Activated naive CD4-positive, alpha-beta T cell treated with anti-CD3 and anti-CD28 coated beads, Interleukin-2, amount 50 U/mL, for 24 hours (primary cell): ENCODE results near the gene ASZ1.
"Not testable (repeated sequence)": the region's sequence is repeated elsewhere in the genome, so short reads cannot be mapped to it uniquely, and the experiment has no call there.

ENCODE experiments used
- H3K27ac Mint-ChIP-seq: one replicate; pipeline ENCODE4 v1.8.0; 2021; ENCODE audit warnings: mild to moderate bottlenecking, mixed read lengths
- H3K27me3 Mint-ChIP-seq: one replicate; pipeline ENCODE4 v1.8.0; 2021; ENCODE audit warnings: mixed read lengths
- H3K36me3 Mint-ChIP-seq: one replicate; pipeline ENCODE4 v1.8.0; 2021; ENCODE audit warnings: mixed read lengths
- H3K4me1 Mint-ChIP-seq: one replicate; pipeline ENCODE4 v1.8.0; 2021; ENCODE audit warnings: mixed read lengths
- H3K4me3 Mint-ChIP-seq: one replicate; pipeline ENCODE4 v1.8.0; 2021; ENCODE audit warnings: mild to moderate bottlenecking, mixed read lengths
- H3K9me3 Mint-ChIP-seq: one replicate; pipeline ENCODE4 v1.8.0; 2021; ENCODE audit warnings: mixed read lengths

The ASZ1 gene, protein sequence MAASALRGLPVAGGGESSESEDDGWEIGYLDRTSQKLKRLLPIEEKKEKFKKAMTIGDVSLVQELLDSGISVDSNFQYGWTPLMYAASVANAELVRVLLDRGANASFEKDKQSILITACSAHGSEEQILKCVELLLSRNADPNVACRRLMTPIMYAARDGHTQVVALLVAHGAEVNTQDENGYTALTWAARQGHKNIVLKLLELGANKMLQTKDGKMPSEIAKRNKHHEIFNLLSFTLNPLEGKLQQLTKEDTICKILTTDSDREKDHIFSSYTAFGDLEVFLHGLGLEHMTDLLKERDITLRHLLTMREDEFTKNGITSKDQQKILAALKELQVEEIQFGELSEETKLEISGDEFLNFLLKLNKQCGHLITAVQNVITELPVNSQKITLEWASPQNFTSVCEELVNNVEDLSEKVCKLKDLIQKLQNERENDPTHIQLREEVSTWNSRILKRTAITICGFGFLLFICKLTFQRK

DNA sequence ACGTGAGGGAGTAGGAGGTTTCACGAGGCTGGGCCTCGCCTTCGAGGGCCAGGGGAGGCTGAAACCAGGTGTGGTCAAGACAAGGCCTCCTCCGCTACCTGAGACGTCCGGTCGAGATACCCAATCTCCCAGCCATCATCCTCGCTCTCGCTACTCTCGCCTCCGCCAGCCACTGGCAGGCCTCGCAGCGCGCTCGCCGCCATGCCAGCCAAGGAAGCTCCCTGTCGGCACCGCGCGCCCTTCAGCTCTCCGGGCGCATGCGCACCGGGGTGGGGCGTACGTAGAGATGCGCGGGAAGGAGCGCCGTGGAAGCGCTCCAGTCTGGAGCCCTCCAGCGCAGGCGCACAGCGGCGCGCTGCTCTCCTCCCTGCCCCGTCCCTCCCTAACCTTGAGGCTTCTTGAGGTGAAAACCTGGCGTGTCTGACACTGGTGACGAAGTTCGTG is at the start of gene ASZ1:
Gene ASZ1, minus strand, starts transcription at position 236 of the 444 bp plus-strand sequence. Its CDS starts 33 bp downstream, at position 203.
- H3K4me3 Mint-ChIP-seq = no peak within 1 kb of the TSS
- H3K27ac Mint-ChIP-seq = no peak within 1 kb of the TSS
- H3K4me1 Mint-ChIP-seq = no peaks in the 10 kb centered on the region
- no peaks in the 10 kb centered on the region for H3K27me3 Mint-ChIP-seq
- peaks cover 9% of the 10 kb centered on the region for H3K9me3 Mint-ChIP-seq
- no peaks in the 10 kb centered on the region for H3K36me3 Mint-ChIP-seq

DNA sequence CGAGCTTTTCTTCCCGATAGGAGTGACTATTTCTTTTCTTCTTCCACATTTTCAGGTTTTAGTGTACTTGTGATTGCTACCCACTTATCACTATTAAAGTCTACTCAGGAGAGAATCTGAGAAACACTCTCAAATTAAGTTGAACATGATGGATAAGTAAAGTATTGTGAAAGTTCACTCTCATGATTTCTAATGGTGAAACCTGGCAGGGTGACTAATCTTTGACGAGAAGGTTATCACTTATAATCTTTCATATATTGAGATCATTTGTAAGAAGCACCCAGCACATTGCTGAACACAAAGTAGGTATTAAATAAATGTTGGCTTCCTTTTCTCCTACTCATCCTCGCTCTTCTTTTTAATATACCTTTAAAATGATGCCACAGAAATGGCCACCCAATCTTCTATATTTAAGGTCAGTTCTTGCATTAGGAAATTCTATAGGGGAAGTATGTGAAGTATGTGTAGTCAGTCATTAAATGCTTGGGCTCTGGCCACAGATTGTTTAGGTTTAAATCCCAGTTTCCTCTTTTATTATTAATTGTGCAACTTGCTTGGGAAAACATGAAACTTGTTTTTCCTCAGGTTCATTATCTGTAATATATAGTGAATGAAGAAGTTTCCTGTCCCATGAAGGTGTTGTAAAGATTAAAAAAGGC is 49.4 kb upstream of the ASZ1 start:
- Mint-ChIP-seq H3K9me3 (no peaks in the 10 kb centered on the region), H3K27me3 (peaks cover 18% of the 10 kb centered on the region), H3K27ac (no peak overlapping the region), H3K4me3 (no peak overlapping the region), H3K4me1 (no peaks in the 10 kb centered on the region), H3K36me3 (no peaks in the 10 kb centered on the region)

DNA sequence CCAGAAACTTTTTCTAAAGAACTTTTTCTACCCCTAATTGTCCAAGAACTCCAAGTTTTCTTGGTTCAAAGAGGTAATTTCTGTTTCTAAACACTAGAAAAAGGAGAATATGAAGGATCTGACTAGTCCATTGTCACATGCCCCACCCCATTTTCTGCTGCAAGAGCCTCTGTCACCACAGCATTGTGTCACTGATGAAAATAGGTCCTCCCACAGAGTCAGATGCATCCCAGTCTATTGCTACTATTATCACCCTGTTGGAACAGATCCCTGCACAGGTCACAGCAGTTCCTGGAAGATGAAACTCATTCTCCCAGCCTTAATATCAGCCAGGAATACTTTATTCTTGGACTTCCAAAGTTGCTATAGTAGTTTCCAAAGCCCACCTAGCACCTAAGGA is 45.0 kb upstream of the ASZ1 start:
- Mint-ChIP-seq H3K27me3 (no peaks in the 10 kb centered on the region), H3K4me3 (no peak overlapping the region), H3K27ac (no peak overlapping the region), H3K4me1 (no peaks in the 10 kb centered on the region), H3K36me3 (no peaks in the 10 kb centered on the region), H3K9me3 (no peaks in the 10 kb centered on the region)

DNA sequence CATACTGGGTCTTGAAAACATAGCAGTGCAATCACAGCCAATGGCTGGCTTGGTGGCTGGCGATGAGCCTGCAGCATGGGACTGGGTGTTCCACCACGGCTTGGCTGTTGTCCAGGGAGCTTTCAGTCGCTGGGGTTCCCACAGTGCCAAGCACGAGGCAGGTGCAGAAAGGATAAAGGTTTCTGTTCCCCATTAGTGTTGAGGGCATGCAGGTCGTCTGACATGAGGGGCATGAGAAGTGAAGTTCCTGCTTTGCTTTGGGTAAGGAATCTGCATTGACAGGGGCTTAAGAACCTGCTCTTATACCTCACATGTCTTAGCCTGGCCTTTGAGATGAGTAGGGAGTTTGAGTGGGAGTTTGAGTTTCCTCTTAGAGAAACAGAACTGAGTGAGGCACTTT is 43.5 kb upstream of the ASZ1 start:
- Mint-ChIP-seq H3K4me1 (no peaks in the 10 kb centered on the region), H3K4me3 (no peak overlapping the region), H3K27ac (no peak overlapping the region), H3K36me3 (no peaks in the 10 kb centered on the region), H3K9me3 (no peaks in the 10 kb centered on the region), H3K27me3 (no peaks in the 10 kb centered on the region)

DNA sequence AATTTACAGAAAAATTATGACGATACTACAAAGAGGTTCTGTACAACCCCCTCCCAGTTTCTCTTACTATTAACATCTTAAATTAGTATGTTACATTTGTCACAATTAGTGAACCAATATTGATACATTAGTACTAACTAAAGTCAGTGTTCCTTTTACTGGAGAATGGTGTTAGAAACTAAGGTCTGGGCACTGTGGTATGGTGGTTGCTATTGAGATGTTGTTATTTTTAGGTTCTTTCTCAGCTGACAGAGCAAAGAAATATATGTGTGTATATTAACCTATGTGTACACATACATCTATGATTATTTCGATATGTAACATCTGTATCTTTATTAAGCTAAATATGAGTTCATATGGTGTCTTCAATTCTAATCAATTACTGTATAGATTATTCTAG is 40.9 kb upstream of the ASZ1 start:
- Mint-ChIP-seq H3K4me3 (no peak overlapping the region), H3K9me3 (no peaks in the 10 kb centered on the region), H3K27ac (no peak overlapping the region), H3K4me1 (no peaks in the 10 kb centered on the region), H3K27me3 (no peaks in the 10 kb centered on the region), H3K36me3 (no peaks in the 10 kb centered on the region)

DNA sequence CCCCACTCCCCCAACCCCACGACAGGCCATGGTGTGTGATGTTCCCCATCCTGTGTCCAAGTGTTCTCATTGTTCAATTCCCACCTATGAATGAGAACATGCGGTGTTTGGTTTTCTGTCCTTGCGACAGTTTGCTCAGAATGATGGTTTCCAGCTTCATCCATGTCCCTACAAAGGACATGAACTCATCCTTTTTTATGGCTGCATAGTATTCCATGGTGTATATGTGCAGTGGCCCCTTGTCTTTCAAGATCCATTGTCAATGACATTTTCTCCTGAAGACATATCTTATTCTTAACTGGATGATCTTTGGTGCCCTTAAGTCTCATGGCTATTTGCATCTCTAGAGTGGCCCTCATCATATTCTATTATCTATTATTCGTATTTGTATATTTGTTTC is 33.5 kb upstream of the ASZ1 start:
- not testable (repeated sequence) for H3K27ac Mint-ChIP-seq, H3K4me1 Mint-ChIP-seq, H3K27me3 Mint-ChIP-seq, H3K9me3 Mint-ChIP-seq, H3K4me3 Mint-ChIP-seq, H3K36me3 Mint-ChIP-seq

DNA sequence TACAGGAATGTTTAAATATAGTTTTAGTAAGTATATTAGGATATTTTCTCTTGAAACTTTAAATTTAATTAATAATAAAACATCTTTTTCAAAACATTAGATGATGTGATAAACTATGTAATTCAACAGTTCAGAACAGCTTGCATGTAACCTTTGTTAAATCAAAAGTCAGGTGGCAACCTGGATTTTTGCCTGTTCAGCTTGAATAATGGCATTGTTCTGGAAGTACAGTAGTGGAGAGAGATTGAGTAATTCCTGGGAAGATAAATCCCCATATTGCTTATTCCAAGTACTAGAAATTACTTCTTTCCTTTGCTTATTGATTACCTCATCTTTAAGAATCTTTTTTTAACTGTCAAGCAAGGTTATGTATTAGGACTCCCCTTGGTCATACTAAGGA is 32.4 kb upstream of the ASZ1 start:
- Mint-ChIP-seq H3K4me3 (no peak overlapping the region), H3K27ac (no peak overlapping the region), H3K27me3 (no peaks in the 10 kb centered on the region), H3K9me3 (no peaks in the 10 kb centered on the region), H3K36me3 (no peaks in the 10 kb centered on the region), H3K4me1 (no peaks in the 10 kb centered on the region)

DNA sequence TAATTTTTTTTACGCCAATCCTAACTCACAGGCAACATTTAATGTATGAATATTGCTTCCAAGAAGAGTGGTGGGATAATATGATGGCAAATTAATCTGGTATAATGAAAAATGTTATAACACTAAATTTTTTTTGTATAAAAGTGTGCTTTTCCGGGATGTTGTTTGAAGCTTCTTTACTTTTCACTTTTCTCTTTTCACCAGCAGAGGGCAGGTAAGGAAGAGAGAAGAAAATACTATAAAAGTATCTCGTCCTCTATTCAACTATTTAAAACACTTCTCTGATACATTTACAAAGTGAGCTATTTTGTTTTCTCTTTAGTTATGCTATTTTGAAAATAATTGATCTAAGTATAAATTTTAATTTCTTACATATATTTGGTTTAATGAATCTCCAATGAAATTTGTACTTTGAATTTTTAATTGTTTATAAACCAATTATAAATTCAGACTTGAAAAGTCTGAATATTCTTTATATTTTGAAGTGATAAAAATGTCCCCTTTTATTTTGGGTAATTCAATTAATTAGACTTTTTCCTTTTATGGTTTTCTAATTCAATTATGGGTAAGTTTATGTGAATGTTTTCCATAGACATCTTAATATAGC is 31.8 kb upstream of the ASZ1 start:
- H3K27ac Mint-ChIP-seq = no peak overlapping the region
- no peaks in the 10 kb centered on the region for H3K27me3 Mint-ChIP-seq
- no peak overlapping the region for H3K4me3 Mint-ChIP-seq
- no peaks in the 10 kb centered on the region for H3K36me3 Mint-ChIP-seq
- no peaks in the 10 kb centered on the region for H3K4me1 Mint-ChIP-seq
- no peaks in the 10 kb centered on the region for H3K9me3 Mint-ChIP-seq

DNA sequence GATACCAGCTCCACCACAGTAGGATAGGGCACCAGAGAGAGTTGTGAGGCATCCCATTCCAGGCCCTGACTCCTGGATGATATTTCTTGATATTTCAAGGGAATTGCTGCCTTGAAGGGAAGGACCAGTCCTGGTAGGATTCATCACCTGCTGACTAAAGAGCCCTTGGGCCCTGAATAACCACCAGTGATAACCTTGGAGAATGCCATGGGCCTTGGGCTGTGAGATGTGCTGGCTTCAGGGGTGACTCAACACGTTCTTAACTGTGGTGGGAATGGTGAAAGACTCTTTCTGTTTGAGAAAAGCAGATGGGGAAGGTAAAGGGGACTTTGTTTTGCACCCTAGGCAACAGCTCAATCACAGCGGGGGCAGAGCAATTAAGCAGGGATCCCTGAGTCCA is 21.4 kb upstream of the ASZ1 start:
- Mint-ChIP-seq H3K4me3 (no peak overlapping the region), H3K4me1 (no peaks in the 10 kb centered on the region), H3K27me3 (peaks cover 1% of the 10 kb centered on the region), H3K9me3 (peaks cover 12% of the 10 kb centered on the region), H3K27ac (no peak overlapping the region), H3K36me3 (no peaks in the 10 kb centered on the region)

DNA sequence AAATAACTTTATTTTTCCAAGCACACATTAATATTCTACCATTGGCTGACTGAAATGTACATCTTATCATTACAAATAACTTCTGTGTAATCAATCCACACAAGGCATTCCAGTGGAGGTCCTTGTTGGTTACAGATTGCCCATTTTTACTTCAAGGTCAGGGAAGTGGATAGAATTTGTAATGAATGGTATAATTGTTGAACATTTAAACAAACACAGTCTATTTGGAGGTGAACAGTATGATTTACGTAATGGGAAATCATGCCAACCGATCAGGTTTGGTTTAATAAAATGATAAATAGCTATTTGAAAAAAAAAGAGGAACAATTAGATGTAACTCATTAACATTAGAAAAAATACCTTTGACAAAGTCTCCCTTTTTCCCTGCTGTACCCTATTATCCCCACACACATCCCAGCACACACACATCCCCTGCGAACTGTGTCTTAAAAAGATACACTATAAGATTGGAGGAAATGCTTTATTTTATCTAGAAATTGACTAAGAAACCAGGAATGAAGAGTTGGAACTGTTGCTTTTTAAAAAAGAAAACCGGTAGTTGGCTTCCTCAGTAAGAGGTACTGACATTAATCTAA is 19.0 kb upstream of the ASZ1 start:
- H3K36me3 Mint-ChIP-seq = no peaks in the 10 kb centered on the region
- H3K4me3 Mint-ChIP-seq = no peak overlapping the region
- H3K9me3 Mint-ChIP-seq = peaks cover 11% of the 10 kb centered on the region
- no peaks in the 10 kb centered on the region for H3K4me1 Mint-ChIP-seq
- peaks cover 1% of the 10 kb centered on the region for H3K27me3 Mint-ChIP-seq
- no peak overlapping the region for H3K27ac Mint-ChIP-seq

DNA sequence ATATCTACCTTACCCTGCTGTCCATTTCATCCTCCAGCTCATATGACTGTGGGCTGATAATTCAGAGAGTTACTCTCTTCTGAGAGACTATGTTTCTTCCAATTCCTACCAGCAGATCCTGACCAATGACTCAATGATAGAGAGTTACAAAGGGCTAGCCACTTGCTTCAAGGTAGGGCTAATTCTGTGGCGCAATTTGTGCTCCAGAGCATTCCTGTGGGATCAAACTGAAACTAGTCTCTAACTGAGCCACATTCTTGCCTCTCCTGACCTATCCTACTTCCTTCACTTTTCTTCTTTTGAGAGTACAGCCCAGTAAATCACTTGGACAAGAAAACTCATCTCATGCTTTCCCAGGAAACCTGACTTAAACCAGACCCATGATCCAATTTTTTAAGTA is 17.9 kb upstream of the ASZ1 start:
- H3K9me3 Mint-ChIP-seq = peaks cover 5% of the 10 kb centered on the region
- no peak overlapping the region for H3K27ac Mint-ChIP-seq
- no peaks in the 10 kb centered on the region for H3K4me1 Mint-ChIP-seq
- peaks cover 1% of the 10 kb centered on the region for H3K27me3 Mint-ChIP-seq
- H3K36me3 Mint-ChIP-seq = no peaks in the 10 kb centered on the region
- no peak overlapping the region for H3K4me3 Mint-ChIP-seq

DNA sequence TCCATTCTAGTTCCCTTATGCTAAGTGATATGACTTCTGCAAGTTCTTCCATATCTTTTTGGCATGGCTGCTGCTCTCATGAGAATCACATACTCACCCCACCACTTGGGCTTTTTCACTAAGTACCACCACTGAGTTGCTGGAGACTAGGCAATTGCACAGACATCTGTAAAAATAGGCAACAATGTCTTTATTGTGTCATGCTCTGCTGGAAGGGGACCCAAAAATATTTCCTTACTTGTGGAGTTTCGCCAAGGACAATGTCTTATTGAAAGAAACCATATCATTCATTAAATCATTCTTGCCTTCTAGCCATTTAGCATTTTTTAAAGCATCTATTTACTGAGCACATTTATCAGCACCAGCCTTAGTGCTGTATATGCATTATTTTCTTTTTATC is 17.4 kb upstream of the ASZ1 start:
- no peaks in the 10 kb centered on the region for H3K4me1 Mint-ChIP-seq
- peaks cover 1% of the 10 kb centered on the region for H3K27me3 Mint-ChIP-seq
- no peaks in the 10 kb centered on the region for H3K36me3 Mint-ChIP-seq
- H3K27ac Mint-ChIP-seq = no peak overlapping the region
- no peaks in the 10 kb centered on the region for H3K9me3 Mint-ChIP-seq
- no peak overlapping the region for H3K4me3 Mint-ChIP-seq

DNA sequence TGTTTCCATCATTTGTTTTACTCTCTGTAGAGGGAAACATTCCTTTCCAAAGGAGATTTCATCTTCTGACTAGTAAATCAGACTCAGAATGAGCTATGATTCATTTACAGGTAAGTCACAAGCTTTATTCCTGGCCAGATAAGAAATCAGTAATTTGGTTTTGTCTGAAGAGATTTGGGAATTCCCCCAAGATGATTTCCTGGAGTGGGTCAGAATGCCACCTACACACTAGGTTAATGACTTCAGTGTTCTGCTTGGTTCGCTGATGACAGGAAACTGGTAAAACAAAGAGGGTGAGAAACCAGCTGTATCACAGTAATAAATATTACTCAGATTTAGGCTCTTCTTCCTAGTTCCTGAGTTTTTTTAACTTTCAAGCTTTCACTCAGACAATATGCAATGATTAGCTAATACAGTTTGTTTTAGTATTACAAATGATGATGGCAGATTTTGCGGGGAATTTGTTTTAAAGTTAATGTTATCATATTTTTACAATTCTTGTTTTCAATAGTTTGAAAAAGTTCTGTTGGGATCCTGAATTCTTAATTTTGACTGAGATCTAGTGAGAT is 8.3 kb upstream of the ASZ1 start:
- H3K36me3 Mint-ChIP-seq = no peaks in the 10 kb centered on the region
- no peaks in the 10 kb centered on the region for H3K9me3 Mint-ChIP-seq
- peaks cover 2% of the 10 kb centered on the region for H3K27me3 Mint-ChIP-seq
- H3K4me3 Mint-ChIP-seq = no peak overlapping the region
- H3K27ac Mint-ChIP-seq = no peak overlapping the region
- no peaks in the 10 kb centered on the region for H3K4me1 Mint-ChIP-seq

DNA sequence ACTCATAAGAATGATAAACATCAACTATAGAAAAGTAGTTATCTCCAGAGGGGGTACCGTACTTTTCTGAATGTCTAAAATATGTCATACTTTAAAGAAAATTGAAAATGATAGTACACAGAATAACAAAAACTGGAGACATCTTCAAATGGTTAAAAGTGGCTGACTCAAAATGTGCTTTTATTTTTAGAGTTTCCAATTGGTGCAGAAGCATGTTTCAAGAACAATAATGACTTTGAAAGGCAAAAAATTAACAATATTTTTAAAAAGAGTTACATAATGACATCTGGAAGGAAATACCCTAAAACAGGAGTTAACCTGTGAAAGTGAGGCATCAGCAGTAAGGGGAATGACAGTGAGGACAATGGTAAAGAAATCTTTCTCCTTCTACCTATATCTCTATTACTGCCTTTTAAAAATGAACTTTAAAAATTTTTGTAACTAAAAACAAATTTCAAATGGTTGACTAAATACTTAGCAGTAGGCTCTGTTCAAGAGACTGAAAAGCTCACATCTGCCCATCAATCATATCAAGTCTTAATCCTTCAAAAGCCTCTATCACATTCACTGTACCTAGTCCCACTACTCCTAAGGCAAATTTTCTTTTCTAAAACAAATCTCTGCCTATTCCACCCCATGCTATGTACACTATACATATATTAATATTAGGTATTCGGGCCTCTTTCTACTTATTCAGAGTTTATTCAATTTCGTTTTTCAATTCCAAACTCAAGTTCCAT is 3.0 kb downstream of the ASZ1 start:
- no peaks in the 10 kb centered on the region for H3K36me3 Mint-ChIP-seq

DNA sequence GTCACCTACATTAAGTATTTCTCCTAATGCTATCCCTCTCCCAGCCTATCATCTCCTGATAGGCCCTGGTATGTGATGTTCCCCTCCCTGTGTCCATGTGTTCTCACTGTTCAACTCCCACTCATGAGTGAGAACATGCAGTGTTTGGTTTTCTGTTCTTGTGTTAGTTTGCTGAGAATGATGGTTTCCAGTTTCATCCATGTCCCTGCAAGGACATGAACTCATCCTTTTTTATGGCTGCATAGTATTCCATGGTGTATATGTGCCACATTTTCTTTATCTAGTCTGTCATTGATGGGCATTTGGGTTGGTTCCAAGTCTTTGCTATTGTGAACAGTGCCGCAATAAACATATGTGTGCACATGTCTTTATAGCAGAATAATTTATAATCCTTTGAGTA is 12.7 kb downstream of the ASZ1 start:
- not testable (repeated sequence) for H3K9me3 Mint-ChIP-seq, H3K4me1 Mint-ChIP-seq, H3K4me3 Mint-ChIP-seq, H3K27me3 Mint-ChIP-seq, H3K27ac Mint-ChIP-seq, H3K36me3 Mint-ChIP-seq

More for the DNA sequence above, 3.0 kb downstream of the ASZ1 start:
- Mint-ChIP-seq H3K4me3 (no peak overlapping the region), H3K4me1 (no peaks in the 10 kb centered on the region), H3K27ac (no peak overlapping the region), H3K9me3 (peaks cover 9% of the 10 kb centered on the region), H3K27me3 (no peaks in the 10 kb centered on the region)
